Measurements from ENCODE around the gene DBH. TPM values are rescaled to one million over a fixed set of nuclear protein-coding genes. Genes with fewer than 3 reads are reported as not detected.

The DBH gene
- total RNA-seq, 1 experiment from 2014 or later, result not detected

DNA sequence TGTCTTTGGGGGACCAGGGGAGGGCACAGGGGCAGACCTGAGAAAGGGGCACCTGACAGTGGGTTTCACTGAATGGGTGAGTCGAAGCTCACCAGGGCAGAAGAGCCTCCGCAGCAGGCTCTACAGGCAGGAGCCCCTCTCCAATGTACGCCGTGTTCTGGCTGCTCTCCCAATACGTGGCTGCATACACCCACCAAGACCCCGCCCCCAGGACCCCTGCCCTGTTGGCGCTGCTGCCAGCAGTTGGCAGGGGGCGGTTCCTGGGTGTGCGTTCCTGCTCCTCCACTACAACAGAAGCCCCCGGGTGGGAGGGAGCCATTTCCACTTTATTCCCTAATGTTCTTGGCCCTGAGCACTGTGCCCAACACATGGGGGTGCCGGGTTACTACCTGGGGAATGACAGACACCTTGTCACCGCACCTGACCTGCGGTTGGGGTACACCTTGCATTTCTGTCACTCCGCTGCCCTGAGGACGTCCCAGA is 71.6 kb downstream of the DBH start:
- BruUV-seq (replicated peaks), result no TSS peak

DNA sequence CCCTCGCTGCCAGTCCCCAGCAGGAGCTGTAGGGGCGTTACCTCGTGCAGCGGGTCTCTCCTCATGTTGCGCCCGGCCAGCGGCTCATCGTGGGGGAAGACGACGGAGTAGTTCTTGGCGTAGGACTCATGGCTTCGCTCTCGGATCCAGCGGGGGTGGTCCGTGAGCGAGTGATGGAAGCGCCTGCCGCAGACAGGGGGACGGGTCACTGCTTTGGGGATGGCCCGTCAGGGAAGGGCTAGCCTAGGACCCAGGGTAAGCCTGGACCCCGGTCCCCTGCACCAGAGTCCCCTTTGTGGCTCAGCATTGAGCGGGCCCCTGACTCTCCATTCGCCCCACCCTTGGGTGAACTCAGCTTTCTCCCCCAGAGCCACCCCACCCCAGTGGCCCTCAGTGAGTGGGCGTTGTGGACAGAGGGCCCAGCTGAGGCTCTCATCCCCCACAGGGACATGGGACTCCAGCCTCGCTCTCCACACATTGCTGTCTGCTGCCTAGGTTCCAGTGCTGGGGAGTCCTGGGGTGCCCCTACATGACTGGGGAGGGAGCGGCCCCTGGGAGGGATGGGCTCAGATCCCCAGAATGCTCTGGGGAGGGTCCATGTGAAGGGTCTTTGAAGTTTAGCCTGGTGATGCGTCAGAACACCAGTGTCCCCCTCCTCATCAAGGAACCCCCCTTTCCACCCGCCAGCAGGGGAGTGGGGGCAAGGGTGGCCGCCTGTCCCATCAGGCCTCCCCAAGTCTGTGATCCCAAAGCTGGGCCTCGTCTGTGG is 72.3 kb downstream of the DBH start:
- no peak for DNase-seq (ENCODE audit: low spot score)
- CTCF ChIA-PET, result interaction anchor here (1.2 kb wide), 1 partner anchor 35 kb away, joined by 3 read pairs; no protein-coding TSS in a partner anchor
- POLR2A ChIA-PET (ENCODE audit: low non-redundant PET), result no interaction called here
- Histone ChIP-seq H3K9me3 (ENCODE audit: low read depth, low read length, poor library complexity, severe bottlenecking) (no peaks in the 10 kb centered on the region), H3K4me3 (ENCODE audit: low read depth, low read length, poor library complexity, severe bottlenecking) (no peak overlapping the region), H3K4me1 (ENCODE audit: insufficient read depth, low read length, poor library complexity, severe bottlenecking) (peaks cover 17% of the 10 kb centered on the region), H3K27me3 (replicated peaks; ENCODE audit: insufficient read depth, low read depth, low read length, poor library complexity) (no peaks in the 10 kb centered on the region), H3K27ac (ENCODE audit: low read depth, low read length, poor library complexity, severe bottlenecking) (no peak overlapping the region), H3K36me3 (ENCODE audit: insufficient read depth, low read length, poor library complexity, severe bottlenecking) (no peaks in the 10 kb centered on the region)
- intact Hi-C loops (cut with micrococcal nuclease; ENCODE audit: unreplicated experiment), result no loop called here
- TF ChIP-seq, protein P1, sequence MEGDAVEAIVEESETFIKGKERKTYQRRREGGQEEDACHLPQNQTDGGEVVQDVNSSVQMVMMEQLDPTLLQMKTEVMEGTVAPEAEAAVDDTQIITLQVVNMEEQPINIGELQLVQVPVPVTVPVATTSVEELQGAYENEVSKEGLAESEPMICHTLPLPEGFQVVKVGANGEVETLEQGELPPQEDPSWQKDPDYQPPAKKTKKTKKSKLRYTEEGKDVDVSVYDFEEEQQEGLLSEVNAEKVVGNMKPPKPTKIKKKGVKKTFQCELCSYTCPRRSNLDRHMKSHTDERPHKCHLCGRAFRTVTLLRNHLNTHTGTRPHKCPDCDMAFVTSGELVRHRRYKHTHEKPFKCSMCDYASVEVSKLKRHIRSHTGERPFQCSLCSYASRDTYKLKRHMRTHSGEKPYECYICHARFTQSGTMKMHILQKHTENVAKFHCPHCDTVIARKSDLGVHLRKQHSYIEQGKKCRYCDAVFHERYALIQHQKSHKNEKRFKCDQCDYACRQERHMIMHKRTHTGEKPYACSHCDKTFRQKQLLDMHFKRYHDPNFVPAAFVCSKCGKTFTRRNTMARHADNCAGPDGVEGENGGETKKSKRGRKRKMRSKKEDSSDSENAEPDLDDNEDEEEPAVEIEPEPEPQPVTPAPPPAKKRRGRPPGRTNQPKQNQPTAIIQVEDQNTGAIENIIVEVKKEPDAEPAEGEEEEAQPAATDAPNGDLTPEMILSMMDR (conservative IDR thresholded peaks at IDR 0.05; ENCODE audit: low read depth, low read length), result no peak
- no peak for TF ChIP-seq EZH2 (IDR thresholded peaks at IDR 0.05; ENCODE audit: borderline replicate concordance, low read depth, low read length, poor library complexity, severe bottlenecking)
- BruUV-seq (replicated peaks), result no TSS peak

More for the DNA sequence above, 71.6 kb downstream of the DBH start:
- H3K4me1 ChIP-seq (ENCODE audit: insufficient read depth, low read length, poor library complexity, severe bottlenecking), result peaks cover 19% of the 10 kb centered on the region
- TF ChIP-seq, protein P1 (conservative IDR thresholded peaks at IDR 0.05; ENCODE audit: low read depth, low read length), result no peak
- no peak for TF ChIP-seq EZH2 (IDR thresholded peaks at IDR 0.05; ENCODE audit: borderline replicate concordance, low read depth, low read length, poor library complexity, severe bottlenecking)
- POLR2A ChIA-PET (ENCODE audit: low non-redundant PET), result no interaction called here
- no peaks in the 10 kb centered on the region for H3K9me3 ChIP-seq (ENCODE audit: low read depth, low read length, poor library complexity, severe bottlenecking)
- intact Hi-C loops (cut with micrococcal nuclease; ENCODE audit: unreplicated experiment), result no loop called here
- H3K4me3 ChIP-seq (ENCODE audit: low read depth, low read length, poor library complexity, severe bottlenecking), result no peak overlapping the region
- H3K36me3 ChIP-seq (ENCODE audit: insufficient read depth, low read length, poor library complexity, severe bottlenecking), result no peaks in the 10 kb centered on the region
- no peak overlapping the region for H3K27ac ChIP-seq (ENCODE audit: low read depth, low read length, poor library complexity, severe bottlenecking)
- no peaks in the 10 kb centered on the region for H3K27me3 ChIP-seq (replicated peaks; ENCODE audit: insufficient read depth, low read depth, low read length, poor library complexity)
- CTCF ChIA-PET, result interaction anchor here (1.2 kb wide), 1 partner anchor 35 kb away, joined by 3 read pairs; no protein-coding TSS in a partner anchor
- DNase-seq (ENCODE audit: low spot score), result no peak

Other genes starting within 250 kb of the DBH start
- gene REXO4, start 218.4 kb upstream of the DBH start, total RNA-seq (2021), result 32.0 and 35.9 TPM in 2 replicates
- gene ADAMTS13, start 214.0 kb upstream of the DBH start, total RNA-seq (2021), result 1.3 and 3.1 TPM in 2 replicates
- 7.8 and 10.6 TPM in 2 replicates for gene CACFD1, start 176.4 kb upstream of the DBH start, total RNA-seq (2021)
- gene SLC2A6, start 157.3 kb upstream of the DBH start, total RNA-seq (2021), result 1.8 and 2.7 TPM in 2 replicates
- gene MYMK, start 111.4 kb upstream of the DBH start, total RNA-seq (2021), result not detected in 2 replicates
- gene ADAMTSL2, start 101.7 kb upstream of the DBH start, total RNA-seq (2021), result 0.06 TPM in 1 of 2 replicates, not detected in the other
- not detected in 2 replicates for gene FAM163B, start 27.0 kb upstream of the DBH start, total RNA-seq (2021)
- gene SARDH, start 102.0 kb downstream of the DBH start, total RNA-seq (2021), result 0.37 and 1.0 TPM in 2 replicates